ENCODE data around the gene ZFP36L2. TPM values are rescaled to one million over a fixed set of nuclear protein-coding genes. Genes with fewer than 3 reads are reported as not detected.

The ZFP36L2 gene, protein sequence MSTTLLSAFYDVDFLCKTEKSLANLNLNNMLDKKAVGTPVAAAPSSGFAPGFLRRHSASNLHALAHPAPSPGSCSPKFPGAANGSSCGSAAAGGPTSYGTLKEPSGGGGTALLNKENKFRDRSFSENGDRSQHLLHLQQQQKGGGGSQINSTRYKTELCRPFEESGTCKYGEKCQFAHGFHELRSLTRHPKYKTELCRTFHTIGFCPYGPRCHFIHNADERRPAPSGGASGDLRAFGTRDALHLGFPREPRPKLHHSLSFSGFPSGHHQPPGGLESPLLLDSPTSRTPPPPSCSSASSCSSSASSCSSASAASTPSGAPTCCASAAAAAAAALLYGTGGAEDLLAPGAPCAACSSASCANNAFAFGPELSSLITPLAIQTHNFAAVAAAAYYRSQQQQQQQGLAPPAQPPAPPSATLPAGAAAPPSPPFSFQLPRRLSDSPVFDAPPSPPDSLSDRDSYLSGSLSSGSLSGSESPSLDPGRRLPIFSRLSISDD
- total RNA-seq (2014; rRNA removed; shearing (Covaris generic)), result 8.1 and 10.3 TPM in 2 replicates

DNA sequence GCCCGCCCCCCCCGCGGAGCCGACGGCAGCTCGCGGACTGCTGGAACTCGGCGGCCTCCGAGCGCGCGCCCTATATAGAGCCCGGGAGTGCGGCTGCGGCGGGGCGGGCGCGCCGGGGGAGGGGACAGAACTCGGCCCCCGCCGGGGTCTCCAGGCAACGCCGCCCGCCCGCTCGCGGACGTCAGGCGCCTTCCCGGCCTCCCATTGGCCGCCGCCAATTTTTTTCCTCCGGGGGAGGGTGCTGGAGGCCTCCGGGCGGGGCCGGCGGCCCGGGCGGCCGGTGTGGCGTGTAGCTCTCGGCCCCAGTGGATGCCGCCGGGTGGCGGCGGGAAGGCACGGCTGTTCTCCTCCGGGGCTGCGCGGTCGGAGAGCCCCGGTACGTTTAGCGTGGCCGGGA lies at the start of gene ZFP36L2:
TSS of gene ZFP36L2 (minus strand) at position 49 of the 397 bp plus-strand sequence. CDS start 291 bp downstream, outside the sequence.

Measured in A375 (cell line).